LNCAP (cell line): Measurements from ENCODE around the gene USP10.

Experiments
- CTCF ChIP-seq: fragments of 450-650 bp; IDR thresholded peaks from 2 replicates; pipeline ENCODE4 v1.5.1; 2017; ENCODE audit warnings: mild to moderate bottlenecking

Gene USP10

DNA sequence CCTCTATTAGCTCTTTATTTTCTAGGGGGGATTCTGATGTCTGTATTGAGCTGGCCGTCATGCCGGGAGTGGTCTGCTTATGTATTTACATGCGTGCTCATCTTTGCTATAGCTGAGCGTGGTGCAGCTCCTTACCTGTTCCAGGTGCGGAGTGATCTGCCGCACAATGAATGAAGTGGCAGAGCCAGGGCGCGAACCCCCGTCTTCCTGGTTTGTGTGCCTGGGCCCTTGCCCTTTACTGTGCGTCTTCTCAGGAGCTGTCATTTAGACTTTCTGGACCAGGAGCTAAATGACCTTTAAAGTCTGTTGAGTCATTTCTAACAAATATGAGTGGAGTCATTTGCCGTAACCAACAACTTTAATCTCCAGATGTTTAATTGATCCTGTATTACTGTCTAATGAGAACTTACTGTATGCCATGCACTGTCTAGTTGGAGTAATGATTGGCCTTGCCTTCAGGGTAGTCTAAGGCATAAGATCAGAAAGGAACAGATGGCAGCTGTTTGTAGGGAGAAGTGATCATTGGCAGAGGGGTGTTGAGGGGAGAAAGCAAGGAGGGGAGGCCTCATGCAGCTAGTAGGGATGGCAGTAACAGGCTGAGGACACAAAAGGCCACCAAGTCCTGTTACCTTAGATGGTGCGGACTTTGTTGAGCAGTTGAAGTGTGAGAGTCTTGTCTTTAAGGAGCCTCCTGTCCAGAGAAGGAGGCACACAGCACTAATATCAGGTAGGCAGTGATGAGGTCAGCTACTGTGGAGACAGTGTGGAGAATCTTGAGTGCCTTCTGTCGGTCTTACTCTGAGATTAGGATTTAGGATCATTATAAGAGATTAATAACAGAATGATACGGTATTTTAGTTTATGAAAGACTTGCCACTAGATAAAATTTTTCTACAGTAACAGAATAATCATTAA is 53.9 kb downstream of the USP10 start:
- no peak for TF ChIP-seq CTCF

DNA sequence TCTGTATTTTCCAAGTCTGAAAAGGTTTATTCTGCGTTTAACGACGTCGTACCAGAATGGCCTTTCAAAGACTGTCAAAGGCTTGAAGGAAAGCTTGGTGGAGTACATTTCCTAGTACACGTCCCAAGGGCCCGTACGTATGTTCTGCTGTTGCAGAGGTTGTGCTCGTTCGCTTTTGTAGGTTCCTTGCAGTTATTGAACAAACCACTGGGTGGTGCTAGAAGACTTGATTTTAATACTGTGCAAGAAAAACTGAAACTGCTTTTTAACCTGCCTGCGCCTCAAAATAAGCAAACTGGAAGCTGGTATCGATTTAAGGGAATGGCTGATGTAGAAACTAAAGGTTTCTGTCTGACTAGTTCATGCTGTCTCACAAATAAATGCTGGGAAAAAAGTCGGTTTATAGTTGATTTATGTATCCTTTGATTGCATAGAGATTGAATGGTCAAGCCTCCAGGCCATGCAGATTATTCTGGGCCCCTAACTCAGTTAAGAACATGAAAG is 54.6 kb downstream of the USP10 start:
- TF ChIP-seq CTCF: peak; percentile 80

DNA sequence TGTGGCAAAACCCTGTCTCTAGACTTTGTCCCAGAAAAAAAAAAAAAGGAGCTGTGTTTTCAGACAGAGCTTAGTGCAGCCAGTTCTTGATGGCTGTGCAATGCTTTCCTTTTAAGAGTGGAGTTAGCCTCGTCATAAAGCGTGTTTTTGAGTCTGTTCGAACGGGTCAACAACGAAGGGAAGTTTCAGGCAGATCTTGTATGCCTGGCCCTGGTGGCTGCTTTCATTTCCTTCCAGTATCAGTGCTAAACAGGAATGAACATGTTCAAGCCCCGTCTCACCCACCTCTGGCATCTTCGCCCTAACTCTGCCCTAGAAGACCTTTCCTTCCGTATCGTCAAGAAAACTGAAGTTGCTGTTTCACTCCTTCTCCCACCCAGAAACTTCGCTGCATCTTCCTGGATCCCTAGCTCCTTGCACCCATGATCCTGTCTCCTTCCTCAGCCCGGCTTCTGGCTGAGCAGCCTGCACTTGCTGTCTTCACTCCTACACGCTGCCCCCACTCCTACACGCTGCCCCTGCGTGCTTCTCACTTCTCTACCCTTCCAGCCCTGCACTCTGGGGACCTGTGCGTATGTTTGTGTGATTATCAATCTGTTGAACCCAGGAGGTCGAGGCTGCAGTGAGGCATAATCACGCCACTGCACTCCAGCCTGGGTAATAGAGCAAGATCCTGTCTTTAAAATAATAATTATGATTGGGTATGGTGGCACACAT is 55.3 kb downstream of the USP10 start:
- TF ChIP-seq CTCF: no peak

- no peak for TF ChIP-seq CTCF
Measured at GRCh38 chr16:84756830-84757229, 57.0 kb downstream of the USP10 start.

DNA sequence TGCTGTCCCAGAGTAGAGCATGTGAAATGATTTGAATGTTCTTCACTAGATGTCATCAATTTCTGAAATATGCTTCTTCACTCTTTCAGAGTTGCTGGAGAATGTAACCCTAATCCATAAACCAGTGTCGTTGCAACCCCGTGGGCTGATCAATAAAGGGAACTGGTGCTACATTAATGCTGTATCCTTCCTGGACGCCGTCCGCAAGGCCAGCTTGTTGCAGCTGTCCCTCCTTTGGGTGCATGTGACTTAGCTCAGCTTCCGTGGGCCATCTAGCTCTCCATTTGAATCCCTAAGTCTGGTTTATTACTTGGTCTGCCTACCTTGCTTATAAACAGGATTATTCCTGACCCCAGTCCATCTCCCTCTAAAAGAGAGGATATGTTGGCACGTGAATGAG is 58.8 kb downstream of the USP10 start:
- no peak for TF ChIP-seq CTCF

DNA sequence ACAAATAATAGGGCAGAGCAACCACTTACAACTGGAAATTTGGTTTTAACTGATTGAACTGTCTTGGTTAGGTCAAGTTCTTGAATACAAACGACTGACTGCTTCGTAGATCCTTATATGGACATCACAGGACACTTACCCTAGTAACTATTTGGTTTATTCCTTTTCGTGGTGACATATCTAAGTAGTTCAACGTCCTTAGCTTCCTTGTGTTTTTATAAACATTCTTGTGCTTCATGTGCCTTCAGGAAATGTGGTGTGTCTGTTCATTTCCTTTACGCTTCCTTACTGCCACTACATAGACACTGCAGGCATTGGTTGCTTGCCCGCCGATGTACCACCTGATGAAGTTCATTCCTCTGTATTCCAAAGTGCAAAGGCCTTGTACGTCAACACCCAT is 59.3 kb downstream of the USP10 start:
- TF ChIP-seq CTCF: no peak

DNA sequence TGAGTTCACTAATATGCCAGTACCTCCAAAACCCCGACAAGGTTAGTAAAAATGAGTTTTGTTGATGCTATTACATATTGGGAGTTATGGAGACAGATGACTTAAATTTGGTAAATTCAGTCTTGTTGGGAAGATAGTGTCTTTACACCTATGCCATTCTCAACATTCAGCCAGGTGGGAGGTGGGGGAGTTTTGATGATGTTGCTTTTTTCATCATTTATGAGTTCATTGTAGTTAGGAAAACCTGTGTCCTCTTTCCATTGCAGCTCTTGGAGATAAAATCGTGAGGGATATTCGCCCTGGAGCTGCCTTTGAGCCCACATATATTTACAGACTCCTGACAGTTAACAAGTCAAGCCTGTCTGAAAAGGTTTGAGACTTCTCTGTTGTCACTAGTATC is 60.1 kb downstream of the USP10 start:
- no peak for TF ChIP-seq CTCF
